ENCODE data around the gene RIC1.

The RIC1 gene

DNA sequence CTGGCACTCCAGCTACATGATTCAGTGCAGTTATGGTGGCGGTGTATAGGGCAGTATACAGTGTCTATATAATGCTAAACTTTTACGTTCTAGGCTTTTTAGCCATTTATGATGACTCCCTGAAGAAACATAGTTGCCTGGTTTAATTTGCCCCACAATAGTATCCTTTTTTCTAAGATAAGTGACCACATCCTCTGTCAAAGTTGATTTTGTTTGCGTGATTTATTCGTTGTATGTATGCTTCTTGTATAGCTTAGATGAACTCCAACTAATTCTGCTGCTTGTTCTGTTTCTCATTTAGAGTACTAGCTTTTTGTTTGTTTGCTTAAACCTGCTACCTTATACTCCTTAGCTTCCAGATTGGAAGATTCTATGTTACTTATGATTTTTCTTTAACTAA is 120.4 kb downstream of the RIC1 start:
- H3K9me3 ChIP-seq (ENCODE audit: insufficient read depth, low read depth, low read length): no peaks in the 10 kb centered on the region
- no peaks in the 10 kb centered on the region for H3K79me2 ChIP-seq (ENCODE audit: control insufficient read depth, insufficient read depth, low read length, poor library complexity)
- H2BK120ac ChIP-seq (ENCODE audit: insufficient read depth, low read length, poor library complexity): no peak overlapping the region
- H3K18ac ChIP-seq (ENCODE audit: low read length): no peak overlapping the region
- H3K14ac ChIP-seq (ENCODE audit: low read length): no peak overlapping the region
- DNase-seq: no peak
- no peak overlapping the region for H2BK5ac ChIP-seq (ENCODE audit: low read depth, low read length, poor library complexity)
- H3K4me2 ChIP-seq (ENCODE audit: low read length): no peak overlapping the region
- no peak overlapping the region for H2BK12ac ChIP-seq (ENCODE audit: low read length)
- H4K91ac ChIP-seq (ENCODE audit: low read depth, low read length): no peak overlapping the region
- H3K27ac ChIP-seq (ENCODE audit: low read depth, low read length): no peak overlapping the region
- WGBS (ENCODE audit: extremely low coverage, insufficient coverage, insufficient read length): no CpG with 5 or more reads among the region's 4 CpGs
- no peak overlapping the region for H4K8ac ChIP-seq (ENCODE audit: low read depth, low read length)
- no peak overlapping the region for H3K4me3 ChIP-seq (ENCODE audit: low read depth, low read length)
- H3K79me1 ChIP-seq (ENCODE audit: low read length): no peaks in the 10 kb centered on the region
- no peak overlapping the region for H2AFZ ChIP-seq (ENCODE audit: insufficient read depth, low read length, poor library complexity)
- no peak overlapping the region for H3K23ac ChIP-seq (ENCODE audit: low read length)
- no peaks in the 10 kb centered on the region for H3K4me1 ChIP-seq (ENCODE audit: control insufficient read depth in 1 of 2, insufficient read depth in 2 of 2, low read length in 2 of 2)
- H2AK5ac ChIP-seq (ENCODE audit: low read length): no peak overlapping the region
- no peaks in the 10 kb centered on the region for H3K27me3 ChIP-seq (ENCODE audit: insufficient read depth, low read length)
- no peak overlapping the region for H4K12ac ChIP-seq (ENCODE audit: low read depth, low read length)
- no peak overlapping the region for H3K9ac ChIP-seq (ENCODE audit: low read length)
- H3K4ac ChIP-seq (ENCODE audit: low read depth, low read length): no peak overlapping the region
- peaks cover 5 to 7% of the 10 kb centered on the region in 2 experiments for H3K36me3 ChIP-seq (ENCODE audit: control insufficient read depth in 1 of 2, insufficient read depth in 2 of 2, low read length in 2 of 2)

DNA sequence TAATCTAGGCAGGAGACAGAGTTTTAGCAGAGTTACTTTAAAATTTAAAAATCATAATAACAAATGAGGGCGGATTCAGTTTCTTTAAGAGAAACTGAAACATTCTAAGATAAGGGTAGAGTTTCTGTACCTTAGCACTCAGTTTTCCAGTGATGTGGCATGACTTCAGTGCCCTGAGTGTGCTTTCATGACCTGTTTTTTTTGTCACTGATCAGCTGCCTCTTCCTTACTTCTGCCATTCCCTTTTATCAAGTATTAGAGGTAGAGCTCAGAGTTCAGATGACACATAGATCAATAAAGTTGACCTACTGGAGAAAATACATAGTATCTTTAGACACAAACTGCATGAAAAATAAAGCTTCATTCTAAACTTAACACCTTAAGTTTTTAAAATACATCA is 121.7 kb downstream of the RIC1 start:
- no peaks in the 10 kb centered on the region for H3K27me3 ChIP-seq (ENCODE audit: insufficient read depth, low read length)
- no peak overlapping the region for H3K9ac ChIP-seq (ENCODE audit: low read length)
- H3K79me1 ChIP-seq (ENCODE audit: low read length): no peaks in the 10 kb centered on the region
- H3K4ac ChIP-seq (ENCODE audit: low read depth, low read length): no peak overlapping the region
- H2BK12ac ChIP-seq (ENCODE audit: low read length): no peak overlapping the region
- H4K12ac ChIP-seq (ENCODE audit: low read depth, low read length): no peak overlapping the region
- H3K4me2 ChIP-seq (ENCODE audit: low read length): no peak overlapping the region
- H4K8ac ChIP-seq (ENCODE audit: low read depth, low read length): no peak overlapping the region
- peaks cover 7 to 9% of the 10 kb centered on the region in 2 experiments for H3K36me3 ChIP-seq (ENCODE audit: control insufficient read depth in 1 of 2, insufficient read depth in 2 of 2, low read length in 2 of 2)
- no peak overlapping the region for H2BK5ac ChIP-seq (ENCODE audit: low read depth, low read length, poor library complexity)
- no peaks in the 10 kb centered on the region for H3K9me3 ChIP-seq (ENCODE audit: insufficient read depth, low read depth, low read length)
- no CpG with 5 or more reads among the region's 1 CpG for WGBS (ENCODE audit: extremely low coverage, insufficient coverage, insufficient read length)
- no peak overlapping the region for H3K18ac ChIP-seq (ENCODE audit: low read length)
- no peak overlapping the region for H2BK120ac ChIP-seq (ENCODE audit: insufficient read depth, low read length, poor library complexity)
- H3K79me2 ChIP-seq (ENCODE audit: control insufficient read depth, insufficient read depth, low read length, poor library complexity): no peaks in the 10 kb centered on the region
- no peak overlapping the region for H3K23ac ChIP-seq (ENCODE audit: low read length)
- H2AFZ ChIP-seq (ENCODE audit: insufficient read depth, low read length, poor library complexity): no peak overlapping the region
- no peak for DNase-seq
- H2AK5ac ChIP-seq (ENCODE audit: low read length): no peak overlapping the region
- H3K14ac ChIP-seq (ENCODE audit: low read length): no peak overlapping the region
- H4K91ac ChIP-seq (ENCODE audit: low read depth, low read length): no peak overlapping the region
- no peak overlapping the region for H3K27ac ChIP-seq (ENCODE audit: low read depth, low read length)
- no peak overlapping the region for H3K4me3 ChIP-seq (ENCODE audit: low read depth, low read length)
- H3K4me1 ChIP-seq (ENCODE audit: control insufficient read depth in 1 of 2, insufficient read depth in 2 of 2, low read length in 2 of 2): no peaks in the 10 kb centered on the region

DNA sequence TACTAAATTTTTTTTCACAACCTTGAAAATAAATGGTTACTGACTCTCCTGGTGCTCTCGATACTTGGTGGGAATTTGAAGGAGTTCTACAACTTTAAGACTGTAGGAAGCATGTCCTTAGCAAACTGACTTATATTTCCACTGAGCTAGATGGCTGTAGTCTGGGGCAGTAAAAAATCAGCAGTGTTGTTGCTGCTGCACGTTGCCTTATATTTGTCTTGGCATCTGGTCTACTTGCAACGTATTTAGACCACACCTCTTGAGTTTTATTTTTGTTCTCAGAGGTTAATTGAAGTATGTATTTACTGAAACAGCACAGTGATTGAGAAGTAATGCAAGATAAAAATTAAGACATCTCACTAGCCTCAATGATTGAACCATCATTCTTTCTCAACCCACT is 127.7 kb downstream of the RIC1 start:
- H3K23ac ChIP-seq (ENCODE audit: low read length): no peak overlapping the region
- no peak overlapping the region for H2BK120ac ChIP-seq (ENCODE audit: insufficient read depth, low read length, poor library complexity)
- no peaks in the 10 kb centered on the region for H3K79me2 ChIP-seq (ENCODE audit: control insufficient read depth, insufficient read depth, low read length, poor library complexity)
- H3K18ac ChIP-seq (ENCODE audit: low read length): no peak overlapping the region
- H2BK5ac ChIP-seq (ENCODE audit: low read depth, low read length, poor library complexity): no peak overlapping the region
- H3K4me3 ChIP-seq (ENCODE audit: low read depth, low read length): no peak overlapping the region
- no peaks in the 10 kb centered on the region for H3K79me1 ChIP-seq (ENCODE audit: low read length)
- H3K4me2 ChIP-seq (ENCODE audit: low read length): no peak overlapping the region
- H3K27me3 ChIP-seq (ENCODE audit: insufficient read depth, low read length): no peaks in the 10 kb centered on the region
- H4K12ac ChIP-seq (ENCODE audit: low read depth, low read length): no peak overlapping the region
- H2BK12ac ChIP-seq (ENCODE audit: low read length): no peak overlapping the region
- no peak overlapping the region for H3K14ac ChIP-seq (ENCODE audit: low read length)
- H3K36me3 ChIP-seq (ENCODE audit: control insufficient read depth in 1 of 2, insufficient read depth in 2 of 2, low read length in 2 of 2): peaks cover 9 to 10% of the 10 kb centered on the region in 2 experiments
- H4K91ac ChIP-seq (ENCODE audit: low read depth, low read length): no peak overlapping the region
- no peak overlapping the region for H2AK5ac ChIP-seq (ENCODE audit: low read length)
- no CpG with 5 or more reads among the region's 3 CpGs for WGBS (ENCODE audit: extremely low coverage, insufficient coverage, insufficient read length)
- no peak overlapping the region for H3K27ac ChIP-seq (ENCODE audit: low read depth, low read length)
- H3K9ac ChIP-seq (ENCODE audit: low read length): no peak overlapping the region
- no peaks in the 10 kb centered on the region for H3K9me3 ChIP-seq (ENCODE audit: insufficient read depth, low read depth, low read length)
- no peak overlapping the region for H3K4ac ChIP-seq (ENCODE audit: low read depth, low read length)
- peak in 1 of 2 donors; percentile 8 for DNase-seq
- no peaks in the 10 kb centered on the region for H3K4me1 ChIP-seq (ENCODE audit: control insufficient read depth in 1 of 2, insufficient read depth in 2 of 2, low read length in 2 of 2)
- H4K8ac ChIP-seq (ENCODE audit: low read depth, low read length): no peak overlapping the region
- no peak overlapping the region for H2AFZ ChIP-seq (ENCODE audit: insufficient read depth, low read length, poor library complexity)

DNA sequence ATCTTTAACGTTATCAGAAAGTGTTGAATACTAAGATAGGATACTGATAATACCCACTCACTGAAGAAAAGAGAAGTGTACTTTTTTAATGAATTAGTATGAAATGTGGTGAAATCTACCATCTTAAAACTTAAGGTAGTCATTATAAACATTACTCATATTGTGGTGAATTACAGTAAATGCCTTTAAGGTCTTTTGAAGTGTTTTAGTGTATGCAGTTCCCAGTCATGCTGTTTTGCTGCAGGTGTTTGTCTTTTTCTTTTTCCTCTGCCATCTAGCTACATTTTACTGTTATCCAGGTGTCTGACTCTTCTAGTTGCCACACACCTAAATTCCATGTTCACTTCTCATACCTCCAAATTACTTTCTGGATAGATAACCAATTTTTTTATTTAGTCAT is 131.4 kb downstream of the RIC1 start:
- H3K79me2 ChIP-seq (ENCODE audit: control insufficient read depth, insufficient read depth, low read length, poor library complexity): no peaks in the 10 kb centered on the region
- H3K18ac ChIP-seq (ENCODE audit: low read length): no peak overlapping the region
- no peaks in the 10 kb centered on the region for H3K9me3 ChIP-seq (ENCODE audit: insufficient read depth, low read depth, low read length)
- peaks cover 12 to 21% of the 10 kb centered on the region in 2 experiments for H3K36me3 ChIP-seq (ENCODE audit: control insufficient read depth in 1 of 2, insufficient read depth in 2 of 2, low read length in 2 of 2)
- no peak for DNase-seq
- no peak overlapping the region for H3K9ac ChIP-seq (ENCODE audit: low read length)
- no peak overlapping the region for H2AFZ ChIP-seq (ENCODE audit: insufficient read depth, low read length, poor library complexity)
- H3K4me2 ChIP-seq (ENCODE audit: low read length): no peak overlapping the region
- H3K4me3 ChIP-seq (ENCODE audit: low read depth, low read length): no peak overlapping the region
- no CpG with 5 or more reads among the region's 1 CpG for WGBS (ENCODE audit: extremely low coverage, insufficient coverage, insufficient read length)
- no peak overlapping the region for H2BK5ac ChIP-seq (ENCODE audit: low read depth, low read length, poor library complexity)
- no peak overlapping the region for H3K14ac ChIP-seq (ENCODE audit: low read length)
- H4K12ac ChIP-seq (ENCODE audit: low read depth, low read length): no peak overlapping the region
- H3K79me1 ChIP-seq (ENCODE audit: low read length): no peaks in the 10 kb centered on the region
- H4K8ac ChIP-seq (ENCODE audit: low read depth, low read length): no peak overlapping the region
- H3K27ac ChIP-seq (ENCODE audit: low read depth, low read length): no peak overlapping the region
- H3K4me1 ChIP-seq (ENCODE audit: control insufficient read depth in 1 of 2, insufficient read depth in 2 of 2, low read length in 2 of 2): no peaks in the 10 kb centered on the region
- H3K27me3 ChIP-seq (ENCODE audit: insufficient read depth, low read length): no peaks in the 10 kb centered on the region
- H2AK5ac ChIP-seq (ENCODE audit: low read length): no peak overlapping the region
- no peak overlapping the region for H2BK12ac ChIP-seq (ENCODE audit: low read length)
- no peak overlapping the region for H2BK120ac ChIP-seq (ENCODE audit: insufficient read depth, low read length, poor library complexity)
- no peak overlapping the region for H3K4ac ChIP-seq (ENCODE audit: low read depth, low read length)
- H4K91ac ChIP-seq (ENCODE audit: low read depth, low read length): no peak overlapping the region
- no peak overlapping the region for H3K23ac ChIP-seq (ENCODE audit: low read length)
